Activated effector memory CD4-positive, alpha-beta T cell treated with Interleukin-2 at 50 U/mL for 16 hours (primary cell): ENCODE results near the gene ASB15.

Experiments used
- DNase-seq: peaks from one replicate; pipeline ENCODE4 v3.0.0-alpha.2; 2020

The ASB15 gene

DNA sequence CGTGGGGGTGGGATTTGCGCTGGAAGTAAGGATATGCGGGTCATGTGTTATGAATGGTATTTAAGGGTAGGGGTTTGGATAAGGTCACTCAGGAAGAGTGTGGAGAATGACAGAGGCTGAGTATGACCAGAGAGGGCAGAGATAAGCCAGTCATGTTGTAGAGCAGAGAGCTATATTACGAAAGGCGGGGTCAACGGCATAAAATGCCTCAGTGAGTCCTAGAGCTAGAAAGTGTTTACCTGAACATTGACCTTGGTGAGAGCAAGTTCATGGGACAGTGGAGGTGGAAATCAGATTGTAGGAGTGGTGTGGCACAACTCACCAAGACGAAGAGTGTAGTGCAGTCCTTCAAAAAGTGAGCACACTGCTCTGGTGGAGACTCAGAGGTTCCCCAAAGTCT lies 67.9 kb downstream of the ASB15 start:
- no peak for DNase-seq

DNA sequence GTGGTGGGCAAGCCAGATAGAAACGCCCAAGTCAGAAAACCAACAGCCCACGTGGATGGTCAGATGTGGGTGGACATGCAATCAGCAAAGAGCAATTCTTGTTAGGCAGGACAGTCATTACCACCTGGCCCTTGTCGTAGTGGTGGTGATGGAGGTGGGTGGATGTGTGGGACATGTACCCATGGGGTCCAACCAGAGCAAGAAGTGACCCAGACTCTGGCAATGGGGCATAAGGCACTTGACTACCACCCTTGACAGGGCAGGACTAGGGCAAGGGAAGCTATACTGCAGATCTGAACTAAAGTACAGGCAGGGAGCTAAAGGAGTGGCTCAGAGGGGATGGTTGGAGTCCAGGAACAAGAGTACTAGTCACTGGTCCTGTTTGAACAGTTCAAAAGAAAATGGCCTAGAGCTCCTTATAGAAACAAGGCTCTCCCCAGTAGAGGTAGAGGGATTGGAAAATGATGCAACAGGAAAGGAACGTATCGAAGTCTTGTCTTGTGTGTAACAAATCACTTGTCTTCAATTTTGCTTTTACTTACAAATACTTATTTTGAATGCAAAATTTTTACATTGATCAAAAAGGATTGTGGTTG lies 71.6 kb downstream of the ASB15 start:
- no peak for DNase-seq

DNA sequence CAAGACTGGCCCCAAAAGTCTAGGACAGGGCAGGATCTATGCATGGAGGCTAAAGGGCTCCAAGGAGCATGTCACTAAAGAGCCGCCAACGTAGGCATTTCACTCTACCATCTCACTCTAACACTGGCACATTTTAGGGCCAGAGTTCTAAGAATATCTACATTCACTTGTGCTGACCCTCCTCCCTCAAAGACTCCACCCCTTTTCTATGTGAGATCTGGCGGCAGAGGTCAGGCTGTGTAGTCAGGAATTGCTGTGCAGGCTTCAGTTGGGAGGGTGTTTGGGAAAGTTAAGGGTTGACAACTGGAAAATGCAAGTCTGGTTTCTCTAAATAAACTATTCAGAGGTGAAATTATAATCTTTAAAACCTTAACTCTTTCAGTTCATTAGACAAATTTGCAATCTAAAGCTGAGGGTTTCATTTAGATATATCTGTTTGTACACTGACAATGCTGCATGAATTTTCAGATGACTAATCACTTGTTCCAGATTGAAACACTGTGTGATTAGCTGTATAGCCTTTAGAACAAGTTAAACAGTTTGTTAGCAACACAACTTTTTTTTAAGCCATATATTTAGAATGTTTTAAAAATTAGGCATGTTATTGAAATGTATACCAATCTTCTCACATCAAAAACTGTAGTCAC lies 72.3 kb downstream of the ASB15 start:
- DNase-seq = no peak

DNA sequence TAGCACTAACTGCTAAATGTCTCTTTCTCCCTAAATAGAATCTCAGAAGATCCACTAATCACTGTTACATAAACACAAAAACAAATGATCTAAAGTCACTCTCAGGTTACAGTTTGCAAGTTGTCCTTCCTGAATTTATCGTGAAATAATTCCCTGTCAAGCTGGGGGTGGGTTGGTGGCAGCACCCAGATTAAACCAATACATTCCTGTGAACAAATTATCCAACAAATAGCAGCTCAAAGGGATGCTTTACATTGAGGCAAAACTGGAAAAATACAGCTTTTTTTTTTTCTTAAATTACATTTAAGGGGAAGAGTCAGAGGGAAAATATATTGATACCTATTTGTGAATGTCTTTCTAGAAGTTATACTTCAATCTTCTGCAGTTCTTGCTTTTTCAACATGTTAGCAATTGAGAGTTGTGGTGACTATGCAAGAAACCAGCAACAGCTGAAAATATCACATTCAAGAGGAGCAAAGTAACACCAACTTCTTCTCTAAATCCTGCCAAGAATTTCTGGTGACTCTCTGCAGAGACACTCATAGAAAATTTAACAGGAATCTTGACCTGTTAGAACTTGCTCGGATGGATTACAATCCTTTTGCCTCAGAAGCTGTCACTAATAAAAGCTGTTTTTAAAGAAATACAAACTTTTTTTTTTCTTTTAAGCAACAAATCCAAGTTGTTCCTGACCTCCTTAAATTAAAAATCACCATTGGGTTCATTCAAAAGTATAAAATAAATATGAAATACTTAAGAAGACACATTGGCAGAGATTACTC lies 73.0 kb downstream of the ASB15 start:
- DNase-seq = no peak

DNA sequence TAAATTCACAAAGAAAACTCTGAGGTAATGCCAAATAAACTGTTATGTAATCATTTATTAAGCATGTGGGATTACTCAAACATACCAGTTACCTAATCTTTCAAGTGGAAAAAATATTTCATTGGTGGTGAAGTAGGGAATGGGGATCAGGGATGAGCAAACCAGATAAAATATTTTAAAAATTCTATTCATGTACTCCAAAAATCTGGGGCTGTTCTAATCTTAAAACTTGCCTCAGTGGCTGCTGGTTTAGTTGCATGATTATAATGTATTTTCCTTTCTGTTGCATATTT lies 73.5 kb downstream of the ASB15 start:
- no peak for DNase-seq

DNA sequence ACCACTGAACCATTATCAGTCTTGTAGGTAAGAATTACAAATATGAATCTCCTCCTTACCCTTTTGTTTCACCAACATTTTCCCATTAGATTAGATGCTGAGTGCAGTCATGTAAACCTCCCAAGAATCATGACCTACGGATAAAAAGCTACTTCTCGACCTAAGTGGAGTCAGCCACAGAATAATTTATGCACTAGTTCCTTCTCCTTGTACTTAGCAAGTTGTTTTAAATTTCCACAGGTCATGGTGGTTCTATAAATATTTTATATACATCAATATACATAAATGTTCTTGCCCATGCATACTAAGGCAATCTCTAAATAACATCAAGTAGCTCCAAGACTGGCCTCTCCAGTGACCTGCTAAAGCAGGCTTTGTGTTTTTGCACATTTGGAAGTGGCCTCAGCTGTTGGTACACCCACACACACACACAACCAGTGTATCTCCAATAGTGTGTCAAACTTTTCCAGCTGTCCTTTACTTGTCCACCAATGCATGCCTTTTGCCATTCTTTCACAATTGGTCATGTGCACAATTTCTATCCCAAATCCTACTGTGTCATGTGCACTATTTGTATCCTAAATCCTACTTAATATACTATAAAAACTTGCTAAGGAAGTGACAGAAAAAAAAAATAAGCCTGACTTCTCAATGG lies 75.6 kb downstream of the ASB15 start:
- no peak for DNase-seq

DNA sequence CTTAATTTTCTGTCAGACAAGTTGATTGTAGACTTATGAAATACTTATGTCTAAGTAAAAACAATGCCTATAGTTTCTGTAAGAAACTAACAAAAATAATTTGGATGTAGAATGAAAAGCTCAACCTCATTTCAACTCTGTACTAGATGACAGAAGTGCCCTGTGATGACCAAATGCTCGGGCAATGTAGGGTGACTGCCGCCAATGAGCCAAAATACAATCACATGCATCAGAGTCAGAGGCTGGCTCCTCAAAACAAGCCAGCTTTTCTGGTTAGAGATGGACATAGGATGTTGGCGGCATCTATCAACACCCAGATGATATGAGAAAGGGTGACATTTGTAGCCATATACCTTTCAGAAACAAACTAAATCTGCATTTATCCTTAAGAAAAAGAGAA lies 78.0 kb downstream of the ASB15 start:
- no peak for DNase-seq

DNA sequence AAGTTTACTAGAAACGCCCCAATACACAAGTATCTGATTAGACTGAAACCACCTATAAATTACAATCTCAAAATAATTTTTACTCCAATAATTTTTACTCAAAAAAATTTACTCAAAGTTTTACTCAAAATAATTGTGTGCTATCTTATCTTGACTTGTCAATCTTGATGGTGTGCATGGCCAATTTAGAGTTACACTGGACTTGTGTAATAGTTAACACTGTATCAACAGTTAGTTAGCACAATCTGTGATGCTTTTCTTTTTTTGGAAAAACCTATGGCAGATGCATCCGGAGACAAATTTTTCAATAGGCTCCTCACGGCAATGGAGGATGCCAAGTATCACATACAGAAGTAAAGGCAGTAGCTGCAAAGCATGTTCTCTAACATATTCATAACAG lies 79.0 kb downstream of the ASB15 start:
- DNase-seq = no peak

DNA sequence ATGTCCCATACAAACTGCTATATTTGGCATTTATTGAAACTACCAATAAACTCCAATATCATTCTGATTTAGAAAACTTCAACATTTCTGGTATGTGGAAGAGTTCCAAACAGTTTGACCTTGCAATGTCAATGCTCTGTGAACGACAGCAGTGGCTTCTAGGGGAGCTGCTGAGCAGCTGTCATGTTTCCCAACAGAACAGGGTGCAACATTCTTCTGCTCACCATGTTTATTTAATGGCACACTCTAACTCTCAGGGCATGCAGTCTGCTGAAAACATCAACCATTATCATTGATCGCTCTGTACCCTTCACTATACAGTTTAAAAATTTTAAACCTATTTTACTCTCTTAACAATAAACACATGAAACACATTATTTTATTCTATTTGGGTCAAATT lies 79.9 kb downstream of the ASB15 start:
- no peak for DNase-seq

DNA sequence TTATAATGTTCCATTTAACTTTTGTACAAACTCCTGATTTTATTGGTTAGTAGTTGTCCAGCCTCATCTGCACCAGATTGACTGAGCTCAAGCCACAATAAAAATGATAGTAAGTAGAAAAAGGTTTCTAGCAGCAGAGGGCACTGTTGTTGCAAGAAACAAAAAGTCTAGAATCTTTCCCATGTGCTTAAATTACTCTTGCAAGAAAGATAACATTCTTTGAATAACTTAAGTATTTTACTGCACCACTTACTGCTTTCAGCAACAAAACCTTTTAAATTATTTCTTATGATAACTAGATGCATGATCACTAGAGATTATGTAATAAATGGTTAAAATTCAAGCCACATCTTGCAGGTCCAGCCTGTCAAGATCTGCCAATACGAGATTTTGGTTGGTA lies 81.1 kb downstream of the ASB15 start:
- DNase-seq = no peak

DNA sequence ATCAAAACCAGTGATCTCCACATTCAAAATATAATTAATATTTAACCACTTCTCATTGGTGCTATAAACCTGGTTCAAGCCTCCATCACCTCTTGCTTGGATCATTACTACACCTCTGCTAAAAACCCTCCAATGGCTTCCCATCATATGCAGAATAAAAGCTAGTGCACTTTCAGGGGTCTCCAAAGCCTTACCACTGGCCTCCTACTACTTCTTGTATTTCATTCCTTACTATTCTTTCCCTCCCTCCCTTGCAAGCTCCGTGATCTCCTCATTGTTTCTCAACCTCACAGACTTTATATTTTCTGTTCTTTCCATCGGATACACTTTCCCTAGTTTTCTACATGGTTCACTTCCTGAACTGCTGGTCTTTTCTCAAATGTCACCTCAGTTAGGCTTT lies 85.5 kb downstream of the ASB15 start:
- DNase-seq = no peak

DNA sequence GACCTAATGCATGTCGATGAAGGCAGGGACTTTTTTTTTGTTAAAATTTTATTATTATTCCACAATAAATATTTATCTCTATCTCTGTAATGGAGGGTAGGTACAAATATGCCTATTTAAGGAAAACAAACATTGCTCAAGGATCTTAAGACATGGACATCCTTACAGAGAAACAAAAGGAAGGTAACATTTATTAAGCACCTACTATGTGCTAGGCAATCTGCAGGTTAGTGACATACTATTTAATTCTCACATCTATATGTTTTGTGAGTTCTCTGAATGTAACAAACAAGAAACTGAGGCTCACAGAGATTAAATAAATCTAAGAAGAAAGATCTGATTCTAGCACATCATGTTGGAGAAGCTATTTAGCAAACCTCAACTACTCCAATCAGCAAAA lies 86.1 kb downstream of the ASB15 start:
- no peak for DNase-seq
